ENCODE measurements around the gene ADGRE1. TPM values are rescaled to one million over a fixed set of nuclear protein-coding genes. Genes with fewer than 3 reads are reported as not detected.

Gene ADGRE1
- total RNA-seq, 8 experiments from 2014 or later, result not detected

- Histone ChIP-seq H3K4me3 (no peak overlapping the region), H3K4me1 (replicated peaks in 1 of 2) (no peaks in the 10 kb centered on the region), H3K27ac (no peak overlapping the region)
- in situ Hi-C loops (cut with MboI; ENCODE audit: low pct_unique_long_range_greater_than_20kb in 2 of 9, low sequenced_read_pairs in 9 of 9, unreplicated experiment in 9 of 9), result no loop called here
- no peak for ATAC-seq (replicated peaks in 6 of 8)
- 0 to 67% (median 9%) methylated on average over 1 to 2 of the region's 2 CpGs; no CpG with 5 or more reads in 2 of the 10 experiments for WGBS, 10 experiments
Measured at GRCh38 chr19:6970021-6970420, 82.6 kb downstream of the ADGRE1 start.

GRCh38 chr19:6970443-6970842, 83.1 kb downstream of the ADGRE1 start:
- H3K4me3 ChIP-seq, result no peak overlapping the region
- 40 to 100% (median 68%) methylated on average over 1 to 5 of the region's 5 CpGs; no CpG with 5 or more reads in 4 of the 10 experiments for WGBS, 10 experiments
- H3K4me1 ChIP-seq (replicated peaks in 1 of 2), result no peaks in the 10 kb centered on the region
- in situ Hi-C loops (cut with MboI; ENCODE audit: low pct_unique_long_range_greater_than_20kb in 2 of 9, low sequenced_read_pairs in 9 of 9, unreplicated experiment in 9 of 9), result no loop called here
- peak in 2 of 8 experiments; percentile 30 to 55 for ATAC-seq (replicated peaks in 6 of 8)
- no peak overlapping the region for H3K27ac ChIP-seq

- WGBS, 10 experiments, result 0 to 63% (median 40%) methylated on average over 1 of the region's 1 CpG; no CpG with 5 or more reads in 7 of the 10 experiments
- no peak for ATAC-seq (replicated peaks in 6 of 8)
- Histone ChIP-seq H3K4me3 (no peak overlapping the region), H3K4me1 (replicated peaks in 1 of 2) (no peaks in the 10 kb centered on the region), H3K27ac (no peak overlapping the region)
- in situ Hi-C loops (cut with MboI; ENCODE audit: low pct_unique_long_range_greater_than_20kb in 2 of 9, low sequenced_read_pairs in 9 of 9, unreplicated experiment in 9 of 9), result no loop called here
Measured at GRCh38 chr19:6971366-6971765, 84.0 kb downstream of the ADGRE1 start.

- ATAC-seq (replicated peaks in 6 of 8), result no peak
- WGBS, 10 experiments, result 0 to 100% (median 70%) methylated on average over 1 to 5 of the region's 5 CpGs; no CpG with 5 or more reads in 1 of the 10 experiments
- no peak overlapping the region for H3K27ac ChIP-seq
- no peaks in the 10 kb centered on the region for H3K4me1 ChIP-seq (replicated peaks in 1 of 2)
- in situ Hi-C loops (cut with MboI; ENCODE audit: low pct_unique_long_range_greater_than_20kb in 2 of 9, low sequenced_read_pairs in 9 of 9, unreplicated experiment in 9 of 9), result no loop called here
- H3K4me3 ChIP-seq, result no peak overlapping the region
Measured at GRCh38 chr19:6976197-6976596, 88.8 kb downstream of the ADGRE1 start.

- no peak for ATAC-seq (replicated peaks in 6 of 8)
- in situ Hi-C loops (cut with MboI; ENCODE audit: low pct_unique_long_range_greater_than_20kb in 2 of 9, low sequenced_read_pairs in 9 of 9, unreplicated experiment in 9 of 9), result no loop called here
Measured at GRCh38 chr19:6979399-6979798, 92.0 kb downstream of the ADGRE1 start.

GRCh38 chr19:6983448-6983847, 96.1 kb downstream of the ADGRE1 start:
- no peak for ATAC-seq (replicated peaks in 6 of 8)
- no peak overlapping the region for H3K27ac ChIP-seq
- no peak overlapping the region for H3K4me3 ChIP-seq
- no peaks in the 10 kb centered on the region for H3K4me1 ChIP-seq (replicated peaks in 1 of 2)
- in situ Hi-C loops (cut with MboI; ENCODE audit: low pct_unique_long_range_greater_than_20kb in 2 of 9, low sequenced_read_pairs in 9 of 9, unreplicated experiment in 9 of 9), result no loop called here

More at GRCh38 chr19:6979399-6979798, 92.0 kb downstream of the ADGRE1 start:
- no peak overlapping the region for H3K4me3 ChIP-seq
- WGBS, 10 experiments, result 8 to 83% (median 50%) methylated on average over 1 to 3 of the region's 3 CpGs; no CpG with 5 or more reads in 1 of the 10 experiments
- H3K4me1 ChIP-seq (replicated peaks in 1 of 2), result no peaks in the 10 kb centered on the region
- H3K27ac ChIP-seq, result no peak overlapping the region

- in situ Hi-C loops (cut with MboI; ENCODE audit: low pct_unique_long_range_greater_than_20kb in 2 of 9, low sequenced_read_pairs in 9 of 9, unreplicated experiment in 9 of 9), result no loop called here
- 0 to 60% (median 17%) methylated on average over 1 to 4 of the region's 4 CpGs; no CpG with 5 or more reads in 3 of the 10 experiments for WGBS, 10 experiments
- Histone ChIP-seq H3K4me3 (no peak overlapping the region), H3K4me1 (replicated peaks in 1 of 2) (no peaks in the 10 kb centered on the region), H3K27ac (no peak overlapping the region)
- ATAC-seq (replicated peaks in 6 of 8), result no peak
Measured at GRCh38 chr19:6987850-6988249, 100.5 kb downstream of the ADGRE1 start.

- H3K4me1 ChIP-seq (replicated peaks in 1 of 2), result no peaks in the 10 kb centered on the region
- no peak for ATAC-seq (replicated peaks in 6 of 8)
- 0 to 40% (median 12%) methylated on average over 1 to 2 of the region's 3 CpGs; no CpG with 5 or more reads in 4 of the 10 experiments for WGBS, 10 experiments
Measured at GRCh38 chr19:6988257-6988656, 100.9 kb downstream of the ADGRE1 start.

More at GRCh38 chr19:6988257-6988656, 100.9 kb downstream of the ADGRE1 start:
- Histone ChIP-seq H3K27ac (no peak overlapping the region), H3K4me3 (no peak overlapping the region)
- in situ Hi-C loops (cut with MboI; ENCODE audit: low pct_unique_long_range_greater_than_20kb in 2 of 9, low sequenced_read_pairs in 9 of 9, unreplicated experiment in 9 of 9), result no loop called here

Other genes with a start within 250 kb of the ADGRE1 start
- gene TNFSF14, start 217.4 kb upstream of the ADGRE1 start, total RNA-seq, result under 1 TPM in 6 of 8 experiments, not detected in 2; 0.04 to 0.77 (median 0.32) TPM
- gene C3, start 166.9 kb upstream of the ADGRE1 start, total RNA-seq, result 100 to 1,000 TPM in 3 of 8 experiments, 1 to 10 TPM in 2, under 1 TPM in 2, not detected in 1; 0.29 to 441 (median 3.3) TPM
- 10 to 100 TPM; 19.0 to 76.9 (median 31.0) TPM for gene GPR108, start 150.0 kb upstream of the ADGRE1 start, total RNA-seq
- 10 to 100 TPM in 3 of 8 experiments, 1 to 10 TPM in 5; 5.8 to 28.7 (median 9.2) TPM for gene TRIP10, start 147.9 kb upstream of the ADGRE1 start, total RNA-seq
- gene SH2D3A, start 120.1 kb upstream of the ADGRE1 start, total RNA-seq, result 1 to 10 TPM in 3 of 8 experiments, under 1 TPM in 5; 0.07 to 3.1 (median 0.29) TPM
- gene VAV1, start 114.9 kb upstream of the ADGRE1 start, total RNA-seq, result under 1 TPM in 4 of 8 experiments, not detected in 4; 0.29 to 0.66 (median 0.36) TPM
- not detected for gene MBD3L2B, start 133.9 kb downstream of the ADGRE1 start, total RNA-seq
- gene MBD3L5, start 143.0 kb downstream of the ADGRE1 start, total RNA-seq, result not detected
- under 1 TPM in 1 of 8 experiments, not detected in 7; 0.71 TPM for gene MBD3L4, start 152.6 kb downstream of the ADGRE1 start, total RNA-seq
- under 1 TPM in 2 of 8 experiments, not detected in 6; 0.27 to 0.62 TPM for gene MBD3L2, start 161.7 kb downstream of the ADGRE1 start, total RNA-seq
- gene MBD3L3, start 171.1 kb downstream of the ADGRE1 start, total RNA-seq, result 1 to 10 TPM in 1 of 8 experiments, under 1 TPM in 2, not detected in 5; 0.58 to 1.1 (median 0.87) TPM
- gene ZNF557, start 182.1 kb downstream of the ADGRE1 start, total RNA-seq, result 10 to 100 TPM in 5 of 8 experiments, 1 to 10 TPM in 3; 8.4 to 16.1 (median 10.8) TPM